Anterior cingulate cortex (tissue), 58 donors: ENCODE data around the gene SLC8A2.
"Not testable (repeated sequence)": the region's sequence is repeated elsewhere in the genome, so short reads cannot be mapped to it uniquely, and the experiment has no call there.

Experiments
- DNase-seq, 58 donors: peaks; one replicate each; lab custom pipeline; 2025; lab: John Stamatoyannopoulos, UW

SLC8A2 gene

GRCh38 chr19:47389150-47389556 is 82.5 kb downstream of the SLC8A2 start:
- DNase-seq, result no peak

GRCh38 chr19:47388721-47389120 is 83.0 kb downstream of the SLC8A2 start:
- not testable (repeated sequence) for DNase-seq

DNA sequence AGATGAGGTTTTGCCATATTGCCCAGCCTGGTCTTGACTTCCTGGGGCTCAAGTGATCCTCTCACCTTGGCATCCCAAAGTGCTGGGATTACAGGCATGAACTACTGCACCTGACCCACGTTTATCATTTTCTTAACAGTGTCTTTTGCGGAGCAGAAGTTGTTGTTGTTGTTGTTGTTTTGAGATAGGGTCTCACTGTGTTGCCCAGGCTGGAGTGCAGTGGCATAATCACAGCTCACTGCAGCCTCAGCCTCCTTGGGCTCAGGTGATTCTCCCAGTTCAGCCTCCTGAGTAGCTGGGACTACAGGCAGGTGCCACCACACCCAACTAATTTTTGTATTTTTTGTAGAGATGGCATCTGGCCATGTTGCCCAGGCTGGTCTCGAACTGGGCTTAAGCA is 84.1 kb downstream of the SLC8A2 start:
- DNase-seq, result not testable (repeated sequence)

DNA sequence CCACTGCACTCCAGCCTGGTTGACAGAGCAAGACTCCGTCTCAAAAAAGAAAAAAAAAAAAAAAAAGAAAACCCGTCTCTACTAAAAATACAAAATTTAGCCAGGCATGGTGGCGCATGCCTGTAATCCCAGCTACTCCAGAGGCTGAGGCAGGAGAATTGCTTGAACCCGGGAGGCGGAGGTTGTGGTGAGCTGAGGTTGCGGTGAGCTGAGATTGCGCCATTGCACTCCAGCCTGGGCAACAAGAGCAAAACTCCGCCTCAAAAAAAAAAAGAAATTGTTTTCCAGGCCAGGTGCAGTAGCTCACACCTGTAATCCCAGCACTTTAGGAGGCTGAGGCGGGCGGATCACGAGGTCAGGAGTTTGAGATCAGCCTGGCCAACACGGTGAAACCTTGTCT is 85.1 kb downstream of the SLC8A2 start:
- DNase-seq, result not testable (repeated sequence)

DNA sequence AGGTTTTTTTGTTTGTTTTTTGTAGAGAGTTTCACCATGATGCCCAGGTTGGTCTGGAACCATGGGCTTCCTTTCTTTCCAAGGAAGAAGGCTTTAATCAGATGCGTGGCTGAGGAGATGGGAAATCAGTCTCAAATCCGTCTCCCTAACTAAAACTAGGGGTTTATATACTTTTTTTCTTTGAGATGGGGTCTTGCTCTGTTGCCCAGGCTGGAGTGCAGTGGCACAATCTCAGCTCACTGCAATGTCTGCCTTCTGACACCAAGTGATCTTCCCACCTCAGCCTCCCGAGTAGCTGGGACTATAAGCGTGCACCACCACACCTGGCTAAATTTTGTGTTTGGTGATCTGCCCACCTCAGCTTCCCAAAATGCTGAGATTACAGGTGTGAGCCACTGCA is 87.2 kb downstream of the SLC8A2 start:
- not testable (repeated sequence) for DNase-seq

DNA sequence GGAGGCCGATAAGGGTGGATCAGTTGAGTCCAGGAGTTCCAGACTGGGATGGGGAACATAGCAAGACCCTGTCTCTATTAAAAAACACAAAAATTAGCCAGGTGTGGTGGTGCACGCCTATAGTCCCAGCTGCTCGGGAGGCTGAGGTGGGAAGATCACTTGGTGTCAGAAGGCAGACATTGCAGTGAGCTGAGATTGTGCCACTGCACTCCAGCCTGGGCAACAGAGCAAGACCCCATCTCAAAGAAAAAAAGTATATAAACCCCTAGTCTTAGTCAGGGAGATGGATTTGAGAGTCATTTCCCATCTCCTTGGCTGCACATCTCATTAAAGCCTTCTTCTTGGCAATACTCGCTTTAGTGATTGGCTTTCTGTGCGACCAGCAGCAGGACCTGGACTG is 87.8 kb downstream of the SLC8A2 start:
- not testable (repeated sequence) for DNase-seq

DNA sequence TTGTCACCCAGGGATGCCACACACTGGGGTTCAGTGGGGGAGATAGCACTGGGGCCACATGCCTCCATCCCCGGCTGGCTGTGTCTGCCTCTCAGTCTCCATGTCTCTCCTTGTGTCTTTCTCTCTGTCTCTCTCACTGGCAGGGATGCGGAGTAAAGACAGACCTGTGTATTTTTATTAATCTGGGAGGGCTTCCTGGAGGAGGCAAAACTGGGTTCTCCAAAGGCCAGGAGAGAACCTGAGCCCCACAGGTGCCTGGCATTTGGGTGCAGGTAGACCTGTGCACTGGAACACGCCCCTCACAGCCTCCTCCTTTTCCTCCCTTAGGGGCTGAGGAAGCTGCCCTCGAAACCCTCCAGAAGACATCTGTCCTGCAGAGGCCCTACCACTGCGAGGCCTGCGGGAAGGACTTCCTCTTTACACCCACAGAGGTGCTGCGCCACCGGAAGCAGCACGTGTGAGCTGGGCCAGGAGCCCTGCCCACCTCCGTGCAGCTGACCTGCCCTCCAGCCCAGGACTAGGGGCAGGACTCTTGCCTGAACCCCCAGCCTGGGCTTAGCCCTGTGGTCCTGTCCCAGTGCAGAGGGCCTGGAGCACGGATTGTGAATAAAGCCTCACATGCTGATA is 89.9 kb downstream of the SLC8A2 start:
- DNase-seq, result no peak

DNA sequence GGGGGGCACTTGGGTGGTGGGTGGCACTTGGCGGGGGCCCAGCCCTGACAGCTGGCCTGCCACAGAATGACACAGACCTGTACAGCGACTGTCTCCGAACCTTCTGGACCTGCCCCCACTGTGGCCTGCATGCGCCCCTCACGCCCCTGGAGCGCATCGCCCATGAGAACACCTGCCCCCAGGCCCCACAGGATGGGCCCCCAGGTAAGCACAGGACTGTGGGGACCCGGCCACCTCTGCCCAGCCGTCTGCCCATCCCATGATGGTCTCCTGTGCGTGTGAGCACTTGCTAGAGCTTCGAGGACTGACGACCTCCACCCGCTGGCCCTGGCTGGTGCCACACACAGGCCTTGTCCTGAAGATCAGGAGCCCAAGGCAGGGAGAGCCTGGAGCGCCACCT is 90.6 kb downstream of the SLC8A2 start:
- DNase-seq, result no peak

DNA sequence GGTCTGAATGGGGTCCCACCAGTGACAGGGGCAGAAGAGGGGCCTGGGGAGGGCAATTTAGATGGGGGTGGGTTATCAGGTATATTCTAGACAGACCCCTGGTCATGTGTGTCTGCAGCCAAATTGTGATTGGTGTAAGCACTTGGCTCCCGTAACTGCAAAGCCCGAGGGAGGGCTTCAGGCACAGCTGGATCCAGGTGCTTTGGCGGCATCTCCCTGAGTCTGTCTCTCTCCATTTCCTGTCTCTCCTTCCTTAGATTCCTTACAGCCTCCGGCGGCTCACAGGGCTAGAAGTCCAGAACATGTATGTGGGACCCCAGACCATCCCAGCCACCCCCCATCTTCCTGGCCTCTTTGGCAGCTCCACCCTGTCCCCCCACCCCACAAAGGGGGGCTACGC is 91.1 kb downstream of the SLC8A2 start:
- no peak for DNase-seq

GRCh38 chr19:47379381-47379938 is 92.2 kb downstream of the SLC8A2 start:
- DNase-seq, result peak; percentile 21 to 91 (median 74)

DNA sequence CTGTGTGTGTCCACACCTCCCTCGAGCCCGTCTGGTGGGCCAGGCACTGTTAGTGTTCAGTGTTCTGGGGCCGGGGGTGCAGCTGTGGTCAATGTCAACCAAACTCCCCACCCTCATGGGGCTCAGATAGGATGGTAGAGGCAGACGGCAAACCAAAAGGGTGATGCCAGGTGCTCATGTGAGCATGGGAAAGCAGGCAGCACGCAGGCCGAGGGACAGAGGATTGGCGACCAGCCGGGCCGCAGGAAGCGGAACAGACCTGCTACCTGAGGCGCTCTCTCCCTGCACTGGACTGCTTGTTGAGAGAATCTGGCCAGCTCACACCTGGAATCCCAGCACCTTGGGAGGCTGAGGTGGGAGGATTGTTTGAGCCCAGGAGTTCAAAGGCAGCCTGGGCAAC is 93.4 kb downstream of the SLC8A2 start:
- DNase-seq, result peak in 1 of 58 donors; percentile 2
